Mesenteric fat pad (tissue), 1 donor: ENCODE data around the gene DBH. TPM values are rescaled to one million over a fixed set of nuclear protein-coding genes. Genes with fewer than 3 reads are reported as not detected.

Source experiments
- DNase-seq: peaks from one replicate; pipeline ENCODE4 v3.0.0-alpha.2; 2020; ENCODE audit warnings: low spot score
- total RNA-seq: library from RNA; stranded (reverse); fragmentation: NEBNext Ultra II Directional; extraction: Animal tissue kit (Norgen Biotek cat#: 25700); gene quantifications from one replicate; pipeline ENCODE4 v1.2.1, GENCODE V29; 2021
- donor health status: DM: yes; HTN: yes; CAD: no.

The DBH gene
- total RNA-seq, 1 donor from 2014 or later = not detected

DNA sequence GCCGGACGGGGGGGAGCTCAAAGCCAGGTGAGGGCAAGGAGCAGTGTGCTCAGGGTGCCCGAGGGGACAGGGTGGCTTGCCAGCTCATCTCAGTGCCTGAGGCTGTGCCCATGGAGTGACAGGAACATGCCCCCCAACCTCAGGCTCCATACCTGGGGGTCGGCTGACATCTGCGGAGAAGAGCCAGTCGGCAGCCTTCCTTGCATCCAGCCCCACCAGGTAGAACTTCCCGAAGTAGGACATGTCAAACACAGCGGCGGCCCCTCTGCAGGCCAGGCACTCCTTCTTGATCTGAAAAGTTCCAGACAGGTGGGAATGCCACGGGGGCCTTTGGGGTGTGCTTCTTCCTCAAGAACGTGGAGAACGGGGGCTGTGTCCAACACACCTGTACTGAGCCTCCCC, 59.9 kb downstream of the DBH start:
- no peak for DNase-seq

DNA sequence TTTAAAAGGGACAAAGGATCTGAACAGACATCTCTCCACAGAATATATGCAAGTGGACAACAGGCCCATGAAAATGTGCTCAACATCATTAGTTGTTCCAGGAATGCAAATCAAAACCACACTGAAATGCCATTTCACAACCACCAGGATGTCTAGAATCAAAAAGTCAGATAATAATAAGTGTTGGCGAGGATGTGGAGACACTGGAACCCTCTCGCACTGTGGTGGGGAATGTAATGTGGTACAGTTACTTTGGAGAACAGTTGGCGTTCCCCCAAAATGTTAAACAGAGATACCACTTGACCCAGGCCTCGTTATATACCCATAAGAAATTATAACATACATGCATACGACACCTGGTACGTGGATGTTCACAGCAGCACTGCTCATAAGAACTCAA, 63.4 kb downstream of the DBH start:
- DNase-seq = no peak

DNA sequence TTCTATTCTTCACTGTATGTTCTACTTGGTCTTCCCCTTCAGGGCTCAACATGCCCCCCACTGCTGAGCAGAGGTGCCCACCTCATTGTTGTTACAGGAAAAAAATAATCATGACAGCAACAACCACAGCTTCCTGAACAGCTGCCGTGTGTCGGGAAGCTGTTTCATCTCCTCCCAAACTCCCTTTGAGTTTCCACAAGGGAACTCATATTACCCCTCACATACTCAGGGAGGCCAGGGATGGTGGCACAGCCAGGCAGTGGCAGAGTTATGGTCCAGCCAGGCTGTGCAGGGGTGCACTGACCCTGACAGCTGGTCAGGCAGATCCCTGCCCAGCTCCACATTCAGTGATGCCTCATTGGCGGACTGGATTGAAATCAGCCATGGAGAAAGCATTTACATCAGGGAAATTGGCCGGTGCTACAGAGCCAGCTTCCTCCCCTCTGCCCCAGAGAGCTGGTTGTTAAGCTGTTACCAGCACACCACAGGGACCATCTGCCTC, 64.7 kb downstream of the DBH start:
- DNase-seq = no peak

DNA sequence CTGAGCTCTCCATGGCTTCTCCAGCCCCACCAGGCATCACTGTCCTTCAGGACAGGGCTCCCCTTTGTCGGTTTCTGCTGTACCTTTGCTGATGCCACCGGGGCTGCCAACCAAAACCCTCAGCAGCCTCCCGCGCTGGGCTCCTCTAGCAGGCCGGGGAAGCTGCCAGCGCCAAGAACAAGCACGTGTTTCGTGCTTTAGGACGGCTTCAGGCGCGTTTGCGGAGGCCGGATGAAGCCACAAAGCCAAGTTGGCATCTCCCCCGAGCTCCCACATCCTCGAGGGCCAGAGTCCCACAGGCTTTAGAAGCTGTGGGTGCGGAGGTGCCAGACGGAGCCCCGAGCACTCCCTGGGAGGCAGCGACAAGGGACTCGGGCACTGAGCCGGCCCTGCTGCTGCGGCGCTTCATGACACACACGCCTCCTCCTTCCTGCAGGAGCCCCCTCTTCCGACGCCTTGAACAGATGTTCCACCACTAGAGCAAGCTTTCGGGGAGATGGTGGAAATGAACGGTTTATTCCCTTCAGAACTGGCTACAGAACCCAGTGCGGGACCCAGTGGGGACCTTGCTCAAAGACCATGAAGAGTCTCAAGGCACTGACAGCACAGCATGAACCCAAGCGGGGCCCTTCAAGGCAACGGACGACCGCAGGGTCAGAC, 65.3 kb downstream of the DBH start:
- DNase-seq = no peak

DNA sequence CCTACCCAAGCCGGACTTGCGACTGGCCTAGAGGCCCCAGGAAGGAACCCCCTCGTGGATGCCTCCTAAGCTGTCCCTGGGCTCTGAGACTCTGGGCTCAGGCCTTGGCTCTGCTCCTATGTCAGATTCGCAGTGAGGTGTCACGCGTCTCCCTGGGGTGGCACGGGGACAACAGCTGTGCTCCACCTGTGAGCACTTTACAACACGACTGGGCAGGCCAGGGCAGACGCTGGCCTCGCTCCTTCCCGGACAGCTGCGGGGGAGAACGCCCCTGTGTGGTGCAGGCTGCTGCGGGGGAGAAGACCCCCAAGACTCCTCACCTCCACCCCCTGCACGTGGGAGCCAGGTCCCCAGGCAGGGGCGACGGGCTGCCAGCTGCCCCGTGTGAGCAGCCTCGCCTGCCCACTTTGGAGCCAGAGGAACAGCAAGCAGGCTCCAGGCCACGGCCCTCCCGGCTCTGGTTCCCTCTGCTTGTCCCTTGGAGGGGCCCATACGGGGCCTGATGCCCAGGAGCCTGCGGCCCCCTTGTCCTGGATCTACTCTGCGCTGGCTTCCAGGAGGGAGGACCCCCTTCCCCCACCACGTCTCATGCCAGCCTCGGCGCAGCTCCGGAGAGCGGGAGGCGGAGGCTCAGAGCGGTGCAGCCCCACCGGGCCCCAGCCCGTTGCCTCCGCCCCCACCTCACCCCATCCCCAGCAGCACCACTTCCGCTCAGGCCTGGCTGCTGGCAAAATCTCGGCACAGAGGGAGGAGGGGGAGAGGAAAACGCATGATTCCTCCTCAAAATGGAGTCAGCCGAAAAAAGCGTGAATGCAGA, 66.0 kb downstream of the DBH start:
- no peak for DNase-seq

DNA sequence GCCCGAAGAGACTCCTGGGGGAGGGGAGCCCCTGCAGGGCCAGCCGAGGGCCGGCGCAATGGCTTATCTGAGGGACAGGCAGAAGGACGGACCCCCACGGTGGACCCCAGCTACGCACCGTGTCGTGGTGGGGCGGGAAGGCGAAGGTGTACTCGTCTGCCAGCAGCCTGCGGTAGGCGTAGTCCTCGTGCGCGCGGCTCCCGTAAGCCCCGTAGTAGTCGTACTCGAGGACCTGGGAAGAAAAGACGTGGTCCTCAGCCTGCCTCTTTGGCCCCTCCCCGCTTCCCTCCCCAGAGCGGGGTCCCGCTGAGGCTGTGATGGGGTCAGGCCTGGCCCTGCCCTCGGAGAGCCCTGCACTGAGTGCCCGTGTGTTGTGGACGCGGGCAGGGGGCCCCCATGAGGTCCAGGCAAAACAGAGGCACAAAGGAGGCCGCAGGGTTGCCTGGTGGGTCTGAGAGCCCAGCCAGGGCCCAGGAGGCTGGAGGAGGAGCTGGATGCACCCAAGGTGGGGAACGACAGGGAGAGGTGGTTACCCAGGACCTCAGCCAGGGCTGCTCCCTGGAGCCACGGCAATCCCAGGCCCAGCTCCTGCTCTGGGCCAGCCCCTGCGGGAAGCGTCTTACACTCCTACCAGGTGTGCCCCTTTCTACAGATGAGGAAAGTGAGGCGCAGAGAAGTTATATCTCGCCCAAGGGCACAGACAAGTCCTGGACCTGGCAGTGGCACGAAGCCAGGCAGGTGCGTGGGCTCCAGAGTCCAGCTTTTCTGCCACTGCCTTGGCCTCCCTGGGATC, 66.8 kb downstream of the DBH start:
- DNase-seq = no peak

DNA sequence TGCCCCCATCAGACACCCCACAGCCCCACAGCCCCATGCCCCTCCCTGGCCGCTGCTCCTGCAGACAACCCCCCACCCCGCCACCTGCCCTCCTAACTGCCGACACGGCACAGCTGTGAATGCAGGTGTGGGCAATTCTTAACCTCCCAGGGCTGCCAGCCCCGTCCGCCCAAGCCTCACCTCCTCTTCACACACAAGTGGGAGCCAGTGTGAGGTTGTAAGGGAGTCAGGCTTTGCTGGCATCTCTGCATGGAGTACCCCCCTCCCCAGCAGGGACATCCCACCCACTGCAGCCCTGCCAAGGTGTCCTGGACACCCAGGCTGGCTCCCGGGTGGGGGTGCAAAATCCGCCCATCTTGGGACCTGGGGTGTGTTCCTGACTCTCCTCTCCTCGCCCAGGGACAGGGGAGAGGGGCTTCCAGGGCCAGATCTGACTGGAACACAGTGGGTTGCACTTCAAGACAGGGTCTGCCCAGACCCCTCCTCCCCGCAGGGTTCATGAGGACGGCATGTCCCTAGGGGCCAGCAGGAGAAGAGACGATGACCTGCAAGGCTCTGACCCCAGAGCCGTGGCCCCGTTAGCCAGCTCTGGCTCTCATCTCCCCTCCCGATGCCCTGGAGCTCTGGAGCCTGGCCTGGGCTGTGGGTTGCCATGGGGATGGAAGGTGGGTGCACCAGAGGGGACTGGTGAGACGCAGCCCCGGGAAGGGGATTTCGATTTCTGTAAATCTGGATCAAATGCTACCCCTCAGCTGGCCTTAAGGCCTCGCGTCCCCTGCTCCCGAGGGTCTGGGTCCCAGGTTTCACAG, 67.6 kb downstream of the DBH start:
- DNase-seq = no peak

DNA sequence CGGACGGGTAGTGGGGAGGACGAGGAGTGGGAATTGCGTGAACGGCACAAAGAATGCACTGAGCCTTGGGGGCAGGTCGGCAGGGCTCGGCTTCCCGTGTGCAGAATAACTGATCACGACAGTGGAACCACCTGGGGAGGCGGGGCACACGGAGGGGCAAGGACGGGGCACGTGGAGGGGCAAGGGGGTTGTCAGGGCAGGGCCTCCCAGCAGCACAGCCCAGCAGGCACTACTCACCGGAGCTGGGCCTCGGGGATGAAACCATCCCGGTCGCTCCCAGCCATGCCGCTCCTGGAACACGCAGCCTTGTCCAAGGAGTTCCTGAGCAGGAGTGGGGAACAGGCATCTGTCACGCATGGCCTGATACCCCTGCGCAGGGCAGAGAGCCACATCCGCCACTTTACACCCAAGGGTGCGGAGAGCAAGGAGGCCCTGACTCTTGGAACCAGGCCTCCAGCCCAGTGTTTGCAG, 68.6 kb downstream of the DBH start:
- no peak for DNase-seq

DNA sequence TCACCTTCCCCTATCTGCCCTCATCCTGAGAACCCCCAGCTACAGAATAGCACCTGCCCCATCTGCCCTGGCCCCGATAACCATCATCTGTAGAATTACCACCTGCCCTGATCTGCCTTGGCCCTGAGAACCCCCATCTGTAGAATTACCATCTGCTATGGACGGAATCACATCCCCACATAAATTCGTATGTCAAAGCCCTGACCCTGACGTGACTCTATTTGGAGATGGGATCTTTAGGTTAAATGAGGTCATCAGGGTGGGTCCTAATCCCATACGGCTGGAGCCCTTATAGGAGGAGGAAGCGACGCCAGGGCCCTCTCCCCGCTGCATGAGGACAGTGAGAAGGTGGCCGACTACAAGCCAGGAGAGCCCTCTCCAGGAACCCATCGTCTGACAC, 69.4 kb downstream of the DBH start:
- DNase-seq = no peak

DNA sequence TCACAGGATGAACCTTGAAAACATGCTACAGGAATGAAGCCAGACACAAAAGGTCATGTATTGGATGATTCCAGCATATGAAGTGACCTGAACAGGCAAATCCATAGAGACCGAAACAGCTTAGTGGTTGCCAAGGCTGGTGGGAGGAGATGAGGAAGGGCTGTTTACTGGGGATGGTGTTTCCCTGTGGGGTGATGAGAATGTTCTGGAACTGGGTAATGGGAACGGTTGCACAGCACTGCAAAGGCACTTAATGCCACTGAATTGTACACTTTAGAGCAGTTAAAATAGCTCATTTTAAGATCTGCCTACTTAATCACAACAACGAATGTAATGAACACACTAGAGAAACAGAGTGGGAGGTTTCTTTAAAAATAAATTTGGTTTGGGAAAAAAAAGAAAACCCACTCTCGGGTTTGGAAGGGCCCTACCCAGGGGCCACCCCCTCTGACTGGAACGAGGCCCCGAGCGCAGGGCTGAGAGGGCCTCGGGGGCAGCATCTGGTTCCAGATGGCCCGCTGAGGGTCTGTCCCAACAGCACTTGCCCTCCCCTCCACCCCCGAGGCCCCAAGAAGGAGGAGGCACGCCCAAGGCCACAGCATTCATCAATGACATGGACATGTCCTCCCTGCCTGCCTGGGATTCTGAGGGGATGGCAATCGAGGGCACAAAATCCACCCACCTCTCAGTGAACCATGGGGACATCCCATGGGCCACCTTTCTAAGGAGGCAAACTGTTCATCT, 70.3 kb downstream of the DBH start:
- no peak for DNase-seq

DNA sequence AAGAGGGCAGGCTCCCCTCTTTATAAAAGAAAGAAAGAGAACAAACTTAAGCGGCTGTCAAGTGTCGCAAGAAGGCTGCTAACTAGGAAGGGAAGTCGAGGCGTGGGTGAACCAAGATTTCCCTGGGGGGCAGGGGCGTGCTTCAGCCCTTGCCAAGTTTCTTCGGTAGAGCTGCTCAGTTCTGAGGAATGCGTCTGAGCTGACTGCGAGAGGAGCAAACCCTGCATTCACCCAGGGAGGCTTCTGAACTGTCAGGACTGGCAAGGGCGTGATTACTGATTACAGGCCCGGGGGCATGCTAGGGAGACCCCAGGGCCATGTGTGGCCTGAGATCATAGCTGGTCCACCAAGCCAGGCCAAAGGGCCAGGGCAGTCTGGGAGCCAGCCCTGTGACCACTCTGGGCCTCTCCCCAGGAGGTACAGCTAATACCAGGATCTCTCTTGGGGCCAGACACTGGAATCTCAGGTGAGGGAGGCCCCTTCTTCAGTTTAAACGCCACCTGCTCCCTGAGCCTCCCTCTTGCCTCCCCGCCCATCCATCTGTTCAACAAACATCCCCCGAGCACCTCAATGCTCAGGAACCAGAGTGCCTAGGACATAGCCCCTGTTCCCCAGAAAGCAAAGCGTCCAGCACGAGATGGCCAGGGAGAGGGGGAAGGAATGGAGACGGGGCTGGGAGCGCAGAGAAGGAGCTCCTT, 71.1 kb downstream of the DBH start:
- no peak for DNase-seq

DNA sequence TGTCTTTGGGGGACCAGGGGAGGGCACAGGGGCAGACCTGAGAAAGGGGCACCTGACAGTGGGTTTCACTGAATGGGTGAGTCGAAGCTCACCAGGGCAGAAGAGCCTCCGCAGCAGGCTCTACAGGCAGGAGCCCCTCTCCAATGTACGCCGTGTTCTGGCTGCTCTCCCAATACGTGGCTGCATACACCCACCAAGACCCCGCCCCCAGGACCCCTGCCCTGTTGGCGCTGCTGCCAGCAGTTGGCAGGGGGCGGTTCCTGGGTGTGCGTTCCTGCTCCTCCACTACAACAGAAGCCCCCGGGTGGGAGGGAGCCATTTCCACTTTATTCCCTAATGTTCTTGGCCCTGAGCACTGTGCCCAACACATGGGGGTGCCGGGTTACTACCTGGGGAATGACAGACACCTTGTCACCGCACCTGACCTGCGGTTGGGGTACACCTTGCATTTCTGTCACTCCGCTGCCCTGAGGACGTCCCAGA, 71.6 kb downstream of the DBH start:
- no peak for DNase-seq

DNA sequence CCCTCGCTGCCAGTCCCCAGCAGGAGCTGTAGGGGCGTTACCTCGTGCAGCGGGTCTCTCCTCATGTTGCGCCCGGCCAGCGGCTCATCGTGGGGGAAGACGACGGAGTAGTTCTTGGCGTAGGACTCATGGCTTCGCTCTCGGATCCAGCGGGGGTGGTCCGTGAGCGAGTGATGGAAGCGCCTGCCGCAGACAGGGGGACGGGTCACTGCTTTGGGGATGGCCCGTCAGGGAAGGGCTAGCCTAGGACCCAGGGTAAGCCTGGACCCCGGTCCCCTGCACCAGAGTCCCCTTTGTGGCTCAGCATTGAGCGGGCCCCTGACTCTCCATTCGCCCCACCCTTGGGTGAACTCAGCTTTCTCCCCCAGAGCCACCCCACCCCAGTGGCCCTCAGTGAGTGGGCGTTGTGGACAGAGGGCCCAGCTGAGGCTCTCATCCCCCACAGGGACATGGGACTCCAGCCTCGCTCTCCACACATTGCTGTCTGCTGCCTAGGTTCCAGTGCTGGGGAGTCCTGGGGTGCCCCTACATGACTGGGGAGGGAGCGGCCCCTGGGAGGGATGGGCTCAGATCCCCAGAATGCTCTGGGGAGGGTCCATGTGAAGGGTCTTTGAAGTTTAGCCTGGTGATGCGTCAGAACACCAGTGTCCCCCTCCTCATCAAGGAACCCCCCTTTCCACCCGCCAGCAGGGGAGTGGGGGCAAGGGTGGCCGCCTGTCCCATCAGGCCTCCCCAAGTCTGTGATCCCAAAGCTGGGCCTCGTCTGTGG, 72.3 kb downstream of the DBH start:
- no peak for DNase-seq

Other genes starting within 250 kb of the DBH start
- 13.1 TPM for gene REXO4, start 218.4 kb upstream of the DBH start, total RNA-seq
- 0.64 TPM for gene ADAMTS13, start 214.0 kb upstream of the DBH start, total RNA-seq
- 9.3 TPM for gene CACFD1, start 176.4 kb upstream of the DBH start, total RNA-seq
- 3.9 TPM for gene SLC2A6, start 157.3 kb upstream of the DBH start, total RNA-seq
- gene MYMK, start 111.4 kb upstream of the DBH start, total RNA-seq = not detected
- gene ADAMTSL2, start 101.7 kb upstream of the DBH start, total RNA-seq = 2.5 TPM
- not detected for gene FAM163B, start 27.0 kb upstream of the DBH start, total RNA-seq
- gene SARDH, start 102.0 kb downstream of the DBH start, total RNA-seq = 0.87 TPM